GM18502 (cell line): ENCODE data around the gene TPD52L1.

Experiments used
- ATAC-seq: cut with Tn5 transposase; IDR thresholded peaks from one replicate; pipeline ENCODE4 v1.9.1; 2021; ENCODE audit warnings: mild to moderate bottlenecking; ENCODE audit not compliant: unreplicated experiment, poor library complexity

TPD52L1 gene

DNA sequence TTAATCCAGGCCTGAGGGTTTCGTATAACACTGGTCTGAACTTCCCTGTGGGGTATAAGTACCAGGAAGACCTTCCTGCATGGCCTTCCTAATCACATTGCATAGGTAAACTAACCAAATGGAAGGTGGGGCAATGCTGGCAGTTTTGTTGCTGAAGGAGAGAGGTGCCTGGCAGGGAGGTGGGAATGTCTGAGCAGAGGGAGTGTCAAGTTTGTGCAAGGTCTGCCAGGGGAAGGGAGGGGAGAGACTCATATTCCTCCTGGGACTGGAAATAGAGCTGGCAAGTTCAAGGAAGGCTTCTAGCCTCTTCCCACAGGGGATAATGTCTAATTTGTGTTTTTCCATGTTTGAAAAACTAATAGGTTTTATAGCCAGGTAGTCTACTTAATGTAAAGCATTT is 77.6 kb downstream of the TPD52L1 start:
- ATAC-seq = no peak

DNA sequence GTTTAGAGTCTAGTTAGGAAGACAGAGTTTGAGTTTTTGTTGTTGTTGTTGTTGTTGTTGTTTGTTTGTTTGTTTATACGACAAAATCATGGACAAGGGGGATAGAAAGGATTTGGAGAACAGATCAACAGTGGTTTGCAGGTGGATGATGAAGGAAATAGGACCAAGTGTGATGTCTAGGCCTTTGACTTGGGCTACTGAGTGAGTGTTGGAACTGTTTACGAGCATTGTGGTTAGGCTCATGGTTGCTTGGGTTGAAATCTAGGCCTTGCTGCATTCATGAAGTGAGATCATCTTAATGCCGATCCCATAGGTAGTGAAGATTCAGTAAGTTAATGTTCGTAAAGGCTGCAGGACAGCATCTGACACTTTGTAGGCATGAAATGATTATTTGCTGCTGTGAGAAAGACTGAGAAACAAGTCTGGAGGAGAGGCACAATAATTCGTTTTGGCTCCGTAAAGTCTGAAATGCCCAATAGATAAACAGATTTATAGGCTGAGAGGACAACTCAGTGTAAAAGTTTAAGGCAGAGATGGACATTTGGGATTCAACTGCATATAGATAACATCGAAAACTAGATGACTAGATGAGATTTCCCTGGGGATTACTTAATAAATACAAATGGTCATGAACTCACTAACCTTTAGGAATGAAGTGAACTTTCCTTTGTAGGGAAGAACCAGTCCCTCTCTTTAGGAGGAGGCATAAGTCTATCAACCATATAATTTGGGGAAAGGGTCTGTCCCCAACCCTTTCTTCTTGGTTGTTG is 78.2 kb downstream of the TPD52L1 start:
- no peak for ATAC-seq

DNA sequence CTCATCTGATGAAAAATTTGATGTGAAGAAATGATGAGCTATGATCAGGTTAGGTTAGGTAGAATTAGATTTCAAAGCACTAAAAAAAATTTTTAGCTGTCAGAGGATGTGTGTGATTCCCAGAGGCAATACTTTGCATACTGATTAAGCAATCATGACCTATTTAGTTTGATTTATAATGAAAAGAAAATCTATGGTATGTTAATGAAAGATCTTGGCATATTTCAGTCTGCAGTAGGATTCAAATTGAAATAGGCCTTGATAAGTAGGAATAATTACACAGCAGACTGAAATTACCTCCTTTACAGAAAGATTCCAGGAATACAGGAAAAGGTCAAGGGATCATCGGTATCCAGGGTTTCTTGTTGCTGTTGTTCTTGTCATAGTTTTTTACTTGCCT is 78.9 kb downstream of the TPD52L1 start:
- no peak for ATAC-seq

DNA sequence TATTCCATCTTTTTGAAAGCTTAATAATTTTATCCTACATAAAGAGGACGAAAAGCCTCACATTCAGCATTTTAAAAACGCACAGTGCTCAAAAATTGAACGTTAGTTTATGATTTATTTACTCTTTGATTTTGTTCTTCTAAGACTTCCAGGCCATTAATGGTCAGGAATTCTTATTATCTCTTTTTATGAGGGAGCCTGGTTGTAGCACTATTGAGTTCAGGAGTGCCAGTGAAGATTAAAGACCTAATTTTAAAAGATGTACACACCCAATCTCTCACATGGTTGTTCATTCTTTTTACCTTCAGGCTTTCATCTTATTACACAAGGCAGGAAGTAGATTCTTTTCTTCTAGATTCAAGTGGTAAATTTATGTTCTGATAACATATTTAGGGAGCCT is 79.6 kb downstream of the TPD52L1 start:
- no peak for ATAC-seq

DNA sequence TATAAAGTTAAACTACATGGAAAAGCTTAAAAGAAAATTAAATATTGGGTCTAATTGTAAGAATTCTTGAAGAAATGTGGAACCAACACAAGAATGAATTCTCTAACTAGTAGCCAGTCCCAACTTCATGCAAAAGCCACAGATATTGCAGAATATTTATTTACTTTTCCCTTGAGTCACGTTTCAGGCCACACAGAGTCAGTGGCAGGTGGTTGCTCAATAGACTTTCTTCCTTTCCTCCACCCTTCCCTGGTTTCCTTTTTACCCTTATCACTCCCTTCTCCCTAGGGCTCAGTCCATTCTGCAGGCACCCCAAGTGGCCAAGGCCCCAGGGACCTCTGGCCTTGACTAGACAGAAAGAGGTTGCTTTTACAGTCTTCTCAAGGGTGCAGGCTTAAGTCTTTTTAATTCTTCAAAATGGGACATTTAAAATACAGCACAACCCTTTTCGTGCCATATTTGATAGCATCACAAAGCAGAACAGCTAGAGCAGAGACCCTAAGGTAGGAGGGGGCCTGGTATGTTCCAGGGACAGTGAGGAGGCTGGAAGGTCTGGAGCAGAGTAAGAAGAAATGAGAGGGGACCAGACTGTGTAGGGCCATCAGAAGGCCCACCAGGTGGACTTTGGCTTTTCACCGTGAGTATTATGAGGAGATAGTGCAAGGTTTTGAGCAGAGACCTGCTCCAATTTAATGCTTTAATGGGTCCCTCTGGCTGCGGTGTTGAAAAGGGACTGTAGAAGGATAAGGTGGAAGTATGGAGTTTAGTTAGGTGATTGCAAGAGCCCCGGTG is 83.2 kb downstream of the TPD52L1 start:
- ATAC-seq = no peak

DNA sequence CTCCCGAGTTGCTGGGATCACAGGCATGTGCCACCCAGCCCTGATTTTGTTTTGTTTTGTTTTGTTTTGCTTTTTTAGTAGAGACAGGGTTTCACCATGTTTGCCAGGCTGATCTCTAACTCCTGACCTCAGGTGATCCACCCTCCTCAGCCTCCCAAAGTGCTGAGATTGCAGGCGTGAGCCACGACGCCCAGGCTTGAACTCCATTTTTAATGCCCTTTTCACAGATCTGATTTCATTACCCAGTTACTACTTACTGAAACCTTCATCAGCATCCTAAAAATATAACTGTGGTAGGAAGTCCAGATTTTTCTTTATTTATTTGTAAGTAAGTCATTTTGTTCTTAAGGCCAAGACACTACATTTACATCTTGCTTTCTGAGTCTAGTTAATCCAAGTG is 84.2 kb downstream of the TPD52L1 start:
- no peak for ATAC-seq

DNA sequence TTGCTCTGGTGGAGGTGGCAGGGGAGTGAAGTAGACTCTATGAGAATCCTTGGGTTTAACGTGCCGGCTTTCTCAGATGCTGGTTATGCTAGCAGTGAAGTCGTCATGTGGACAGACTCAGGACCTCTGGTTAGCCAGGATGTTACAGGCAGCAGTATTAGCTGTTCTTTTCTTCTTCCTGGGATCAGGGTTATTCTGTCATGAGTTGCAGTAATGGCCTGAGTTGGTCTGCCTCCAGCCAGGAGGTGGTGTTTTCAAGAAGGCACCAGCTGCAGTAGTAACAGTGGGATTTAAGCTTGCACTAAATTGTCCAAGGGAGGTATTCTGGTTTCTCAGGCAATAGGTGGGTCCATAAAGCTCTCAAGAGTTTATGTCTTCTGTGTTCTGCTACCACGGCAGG is 91.5 kb downstream of the TPD52L1 start:
- no peak for ATAC-seq

DNA sequence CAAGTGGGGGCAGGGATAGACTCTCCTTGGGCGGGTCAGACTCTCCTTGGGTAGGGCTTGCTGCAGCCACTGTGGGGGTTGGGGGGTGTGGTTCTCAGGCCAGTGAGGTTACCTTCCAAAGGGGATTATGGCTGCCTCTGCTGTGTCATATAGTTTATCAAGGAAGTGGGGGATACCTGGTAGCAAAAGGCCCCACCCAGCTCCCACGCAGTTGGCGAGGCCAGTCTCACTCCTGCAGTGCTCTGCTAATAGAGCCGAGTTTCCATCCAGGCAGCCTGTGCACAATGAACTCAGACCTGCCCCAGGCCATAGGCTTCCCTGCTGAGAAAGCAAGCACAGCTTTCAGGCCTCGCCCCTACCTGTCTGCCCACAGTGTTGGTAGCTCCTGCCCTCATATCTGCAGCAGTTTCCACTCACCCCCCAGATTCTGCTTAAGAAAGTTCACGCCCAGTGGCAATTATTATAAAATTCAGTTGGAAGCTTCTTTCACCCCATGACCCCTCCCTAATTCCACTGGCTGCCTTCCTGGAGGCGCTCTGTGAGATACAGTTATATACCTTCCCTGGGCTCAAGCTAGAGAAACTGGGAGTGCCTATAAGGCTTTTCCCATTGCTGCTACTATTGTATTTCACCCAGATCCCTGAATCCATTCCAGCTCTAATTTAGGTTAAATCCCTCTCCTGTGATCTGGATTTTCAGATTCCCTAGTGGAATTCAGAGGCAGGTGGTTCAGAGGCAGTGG is 92.1 kb downstream of the TPD52L1 start:
- ATAC-seq = no peak

DNA sequence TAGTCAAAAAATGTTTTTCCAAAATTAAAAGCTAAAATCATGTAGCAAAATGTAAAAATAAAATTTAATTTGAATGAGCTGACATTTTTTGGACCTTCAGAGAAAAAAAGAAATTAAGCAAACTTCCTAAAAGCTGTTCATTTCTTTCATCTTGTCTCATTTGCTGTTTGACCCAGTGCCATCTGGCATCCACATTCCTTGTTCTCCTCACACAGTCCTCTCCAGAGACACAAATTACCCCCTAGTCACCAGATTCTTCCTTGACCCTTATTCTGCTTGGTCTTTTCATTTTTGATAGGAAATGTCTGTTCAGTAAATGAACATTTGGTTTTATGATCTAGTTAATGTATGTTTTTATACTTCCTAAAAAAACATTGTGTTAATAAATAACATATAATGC is 93.0 kb downstream of the TPD52L1 start:
- ATAC-seq = no peak

DNA sequence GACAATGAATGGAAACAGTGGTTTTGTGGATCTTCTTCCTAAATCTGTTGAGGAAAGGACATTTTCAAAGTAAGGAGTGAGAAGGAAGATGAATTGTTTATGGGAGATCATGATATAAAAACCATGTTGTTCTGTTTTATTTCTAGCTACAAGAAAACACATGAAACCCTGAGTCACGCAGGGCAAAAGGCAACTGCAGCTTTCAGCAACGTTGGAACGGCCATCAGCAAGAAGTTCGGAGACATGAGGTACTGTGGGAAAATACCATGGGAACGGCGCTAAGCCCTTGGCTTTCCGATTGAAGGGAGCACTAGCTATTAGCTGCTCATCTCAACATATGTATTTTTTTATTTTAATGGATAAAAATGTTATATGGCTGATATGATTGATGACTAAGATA is 94.6 kb downstream of the TPD52L1 start:
- ATAC-seq = no peak

DNA sequence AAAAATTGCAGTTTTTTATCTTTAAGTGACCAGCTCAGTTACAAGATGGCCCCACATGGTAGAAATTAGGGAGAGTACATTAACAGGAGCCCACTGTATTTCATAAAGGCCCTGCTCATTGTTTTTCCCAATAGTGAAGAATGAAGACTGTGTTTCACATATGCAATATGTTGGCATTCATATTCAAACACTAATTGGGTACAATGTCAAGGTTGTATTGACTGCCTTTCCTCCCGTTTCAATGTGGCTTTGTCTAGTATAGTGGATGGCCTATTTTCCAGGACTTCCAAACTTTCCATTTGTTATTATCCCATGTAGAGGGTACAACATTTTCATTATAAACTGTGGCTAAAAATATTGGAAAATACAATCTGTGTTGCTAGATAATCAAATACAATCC is 96.9 kb downstream of the TPD52L1 start:
- ATAC-seq = no peak

DNA sequence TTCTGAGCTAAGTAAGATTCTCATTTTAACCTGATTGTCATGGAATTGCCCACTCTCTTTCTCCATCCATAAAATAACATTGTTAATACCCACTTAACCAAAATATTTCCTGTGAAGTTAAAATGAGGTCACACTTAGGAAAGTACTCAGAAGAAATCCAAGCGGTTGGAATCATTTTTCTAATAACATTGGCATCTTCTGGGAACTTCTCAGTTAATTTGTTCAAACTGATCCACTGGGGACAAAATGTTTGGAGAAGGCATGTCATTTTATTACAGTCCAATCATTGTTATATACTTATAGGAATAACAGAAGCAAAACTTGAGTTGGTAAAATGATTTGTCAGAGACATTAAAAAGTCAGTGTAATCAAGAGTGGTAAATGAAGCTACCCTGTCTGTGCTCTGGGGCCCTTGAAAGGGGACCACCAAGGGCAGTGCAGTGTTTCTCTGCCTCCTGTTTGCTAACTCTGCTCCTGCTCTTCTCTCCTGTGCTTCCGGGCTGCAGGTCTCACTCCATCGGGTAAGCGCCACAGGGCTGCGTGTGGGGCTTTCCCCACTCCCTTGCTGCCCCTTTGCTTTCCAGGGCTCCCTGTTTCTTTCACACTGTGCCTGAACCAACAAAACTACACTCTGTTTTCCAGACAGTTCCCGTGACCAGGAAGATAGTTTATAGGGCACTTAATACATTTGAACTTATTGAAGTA is 98.1 kb downstream of the TPD52L1 start:
- ATAC-seq = no peak

DNA sequence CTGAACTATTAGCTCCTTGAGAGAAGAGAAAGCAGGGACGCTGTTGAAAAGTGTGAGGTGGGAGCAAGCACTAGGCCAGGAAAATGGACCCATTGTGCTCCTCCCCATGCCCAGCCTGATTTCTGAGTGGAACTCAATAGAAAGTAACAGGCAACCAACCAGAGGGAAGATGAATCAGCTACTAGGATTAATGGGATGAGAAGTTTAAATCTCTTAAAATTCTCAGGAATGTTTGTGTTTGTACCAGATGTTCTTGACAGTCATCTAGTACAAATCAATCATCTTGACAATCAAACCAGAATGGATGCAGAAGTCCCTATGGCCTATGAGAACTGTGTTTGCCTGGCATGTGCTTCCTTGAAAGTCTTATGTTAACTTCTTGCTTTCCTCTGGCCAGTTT is 99.3 kb downstream of the TPD52L1 start:
- no peak for ATAC-seq

DNA sequence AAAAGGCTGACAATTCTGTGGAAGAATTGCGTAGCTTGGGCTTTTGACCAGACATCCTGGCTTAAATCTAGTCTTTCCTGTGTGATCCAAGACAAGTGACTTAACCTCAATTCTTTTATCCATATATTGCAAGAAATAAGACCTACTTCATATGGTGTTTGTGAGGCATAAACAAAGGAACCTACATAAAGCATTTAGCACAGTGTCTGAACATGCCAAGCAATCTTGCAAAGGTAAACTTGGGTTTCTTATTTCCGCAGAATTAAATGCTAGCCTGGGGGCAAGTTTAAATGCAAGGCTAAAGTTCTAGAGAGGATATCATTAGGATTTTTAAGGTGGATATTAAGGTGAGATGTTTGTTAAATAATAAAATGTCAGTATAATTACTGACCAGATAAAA is 100.3 kb downstream of the TPD52L1 start:
- no peak for ATAC-seq

DNA sequence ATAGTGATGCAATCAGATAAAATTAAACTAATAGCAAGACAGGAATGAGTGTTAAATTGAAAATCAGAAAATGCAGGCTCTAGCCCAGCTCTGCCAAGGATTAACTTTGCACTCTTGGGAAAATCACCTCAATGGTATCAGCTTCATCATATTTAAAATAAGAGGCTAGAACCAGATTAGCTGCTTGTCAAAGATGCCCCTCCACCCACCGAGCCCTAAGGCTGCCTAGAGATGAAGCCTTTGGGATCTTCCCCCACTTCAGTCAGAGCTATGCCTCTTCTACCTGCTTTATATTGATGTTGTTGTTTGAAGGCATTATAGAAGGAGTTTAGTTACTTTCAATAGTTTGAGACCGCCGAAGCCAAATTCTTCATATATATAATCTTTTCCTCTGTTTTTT is 100.7 kb downstream of the TPD52L1 start:
- ATAC-seq = no peak

DNA sequence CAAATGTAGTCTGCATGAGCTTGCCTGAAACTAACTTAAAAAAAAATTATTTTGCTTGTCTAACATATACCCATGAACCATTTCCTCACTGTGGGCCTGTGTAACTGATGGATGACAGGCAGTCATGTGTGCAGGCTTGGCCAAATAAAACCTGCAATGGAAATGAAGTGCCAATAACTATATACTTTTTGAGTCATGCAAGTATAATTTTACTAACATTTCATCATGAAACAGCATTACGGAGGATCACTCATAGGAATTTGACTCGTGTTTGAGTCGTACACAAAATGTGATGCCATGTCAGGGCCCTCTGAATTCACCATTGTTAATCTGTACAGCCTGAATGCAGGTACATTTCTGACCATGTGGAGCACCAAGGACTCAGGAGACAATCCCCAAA is 101.6 kb downstream of the TPD52L1 start:
- ATAC-seq = no peak

DNA sequence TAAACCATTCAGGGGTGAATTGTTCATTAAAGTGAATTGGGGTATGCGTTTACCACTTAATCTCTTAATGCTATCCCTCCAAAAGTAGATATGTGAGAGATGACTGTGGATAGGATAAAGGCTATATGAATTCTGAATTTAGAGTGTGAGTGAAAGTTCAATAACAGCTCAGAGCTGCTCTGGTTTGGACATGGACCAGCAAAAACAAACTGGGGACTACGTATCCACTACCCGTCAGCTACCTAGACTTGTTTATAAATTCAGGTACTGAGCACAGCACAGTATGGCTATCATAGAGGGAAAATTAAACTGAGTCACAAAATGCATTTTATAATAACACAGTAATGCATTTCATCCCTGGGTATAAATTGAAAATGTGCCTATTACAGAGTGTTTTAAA is 103.8 kb downstream of the TPD52L1 start:
- no peak for ATAC-seq

DNA sequence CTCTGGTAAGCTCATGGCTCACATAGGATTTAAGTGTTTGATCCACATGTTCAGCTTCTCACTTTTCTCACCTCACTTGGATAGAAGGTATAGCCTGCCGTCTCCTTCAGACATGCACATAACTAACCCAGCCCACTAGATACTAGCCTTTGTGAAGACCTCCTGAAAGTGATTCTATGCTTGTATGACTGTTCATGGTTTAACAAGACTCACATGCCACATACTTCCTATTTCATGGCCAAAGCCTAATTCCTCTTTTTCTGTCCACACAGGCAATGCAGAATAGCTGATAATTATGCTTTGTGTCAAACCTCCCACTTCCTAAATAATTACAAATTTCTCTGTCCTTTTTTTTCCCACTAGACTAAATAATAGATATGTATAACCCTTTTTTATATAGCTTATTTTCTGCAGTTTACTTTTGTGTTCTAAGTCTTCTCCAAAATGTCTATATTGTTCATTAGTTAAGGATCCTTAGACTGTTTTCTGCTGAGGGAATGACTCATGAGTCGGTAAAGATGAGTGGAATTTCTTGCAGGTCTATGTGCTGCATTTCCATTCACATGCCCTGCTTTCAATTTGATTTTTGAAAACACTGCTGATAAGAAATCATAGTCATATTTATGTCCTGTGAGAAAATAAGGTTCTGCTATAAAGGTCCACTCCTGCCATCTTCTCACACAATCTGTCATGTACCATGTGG is 105.2 kb downstream of the TPD52L1 start:
- ATAC-seq = peak; percentile 82

DNA sequence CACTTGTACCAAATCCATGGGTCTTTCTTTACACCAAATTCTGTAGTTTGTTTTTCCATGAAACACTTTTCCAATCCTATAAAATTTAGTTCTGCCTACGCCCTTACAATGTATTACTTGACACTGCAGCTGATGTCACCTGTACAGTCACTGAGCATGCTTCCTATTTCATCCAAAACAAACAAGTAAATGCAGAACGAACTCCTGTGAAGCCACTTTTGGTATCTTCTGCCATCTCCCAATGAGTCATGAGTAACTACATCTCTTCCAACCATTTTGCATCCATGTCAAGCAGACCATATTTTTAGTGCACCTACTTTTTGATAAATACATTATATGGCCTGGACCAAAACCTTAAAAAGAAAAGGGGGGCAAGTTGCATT is 105.8 kb downstream of the TPD52L1 start:
- ATAC-seq = no peak
